K562 (cell line): ENCODE results near the gene C1orf216. TPM values are rescaled to one million over a fixed set of nuclear protein-coding genes. Genes with fewer than 3 reads are reported as not detected.

Experiments used
- CBX3 ChIP-seq, 2 experiments: IDR thresholded peaks; 1 replicate in 1 of 2; 2 replicates in 1 of 2; pipeline ENCODE4 v1.6.1; 2012; ENCODE audit warnings: inconsistent platforms in 2 of 2, low read length in 2 of 2, borderline replicate concordance in 1 of 2, control low read depth in 1 of 2
- GTF2E2 ChIP-seq: fragments of 200-800 bp; sonication (Bioruptor generic); IDR thresholded peaks from 2 replicates; pipeline ENCODE4 v1.6.1; 2016; ENCODE audit warnings: missing genetic modification characterization, missing compliant biosample characterization
- MAFG ChIP-seq: fragments of 450-650 bp; conservative IDR thresholded peaks from 2 replicates; pipeline ENCODE4 v1.6.1; 2016; ENCODE audit warnings: missing genetic modification characterization, missing compliant biosample characterization
- MNT ChIP-seq, 2 experiments: fragments of 450-650 bp; conservative IDR thresholded peaks; 2 replicates each; pipeline ENCODE4 v1.6.1; 2017; ENCODE audit warnings: mild to moderate bottlenecking in 2 of 2, moderate library complexity in 2 of 2
- RAD21 ChIP-seq, 2 experiments: fragments of 250-450 bp in 1 of 2; fragments of 450-650 bp in 1 of 2; sonication (Bioruptor Pico) in 1 of 2; formaldehyde crosslinking in 1 of 2; IDR thresholded peaks in 1 of 2; conservative IDR thresholded peaks in 1 of 2; 2 replicates each; pipeline versions ENCODE4 v1.4.0 to v1.8.0; 2020 to 2022; ENCODE audit warnings: mild to moderate bottlenecking in 2 of 2, moderate library complexity in 1 of 2
- STAG1 ChIP-seq: sonication (generic); formaldehyde crosslinking; IDR thresholded peaks from 2 replicates; pipeline ENCODE4 v1.5.0; 2020; ENCODE audit warnings: missing genetic modification reagents, borderline replicate concordance
- SUPT5H ChIP-seq: fragments of 450-650 bp; IDR thresholded peaks from 2 replicates; pipeline ENCODE4 v1.6.1; 2016
- ZBTB40 ChIP-seq, 2 experiments: fragments of 450-650 bp in 1 of 2; sonication (generic) in 1 of 2; formaldehyde crosslinking in 1 of 2; IDR thresholded peaks; 2 replicates each; pipeline versions ENCODE4 v1.7.1 to v1.9.0; 2016 to 2022; ENCODE audit warnings: inconsistent platforms in 1 of 2, mild to moderate bottlenecking in 1 of 2, missing genetic modification reagents in 1 of 2
- ZBTB9 ChIP-seq: fragments of 450-650 bp; formaldehyde crosslinking; IDR thresholded peaks from 2 replicates; pipeline ENCODE4 v1.4.0; 2020; ENCODE audit warnings: mild to moderate bottlenecking, moderate library complexity
- ZC3H11A ChIP-seq: IDR thresholded peaks from 2 replicates; pipeline ENCODE4 v1.6.1; 2012; ENCODE audit warnings: low read depth, low read length, improper control_type of control experiment
- ZNF316 ChIP-seq: fragments of 450-650 bp; IDR thresholded peaks from 2 replicates; pipeline ENCODE4 v1.6.1; 2016
- ZNF778 ChIP-seq: fragments of 450-650 bp; formaldehyde crosslinking; IDR thresholded peaks from 2 replicates; pipeline ENCODE4 v1.4.0; 2020; ENCODE audit warnings: mild to moderate bottlenecking, moderate library complexity
- ZNF780A ChIP-seq: fragments of 250-450 bp; sonication (Bioruptor Pico); IDR thresholded peaks from 2 replicates; pipeline ENCODE4 v1.5.0; 2021; ENCODE audit warnings: mild to moderate bottlenecking
- polyA plus RNA-seq, 8 experiments: library from polyadenylated mRNA; depleted of rRNA in 4 of 8; stranded (reverse) in 5 of 8; unstranded in 3 of 8; fragments of >200 nt; fragmentation: Nextera tagmentation in 2 of 8; fragmentation: Illumina TruSeq in 1 of 8; extraction: Ambion mirVana in 2 of 8; extraction: Trizol in 1 of 8; gene quantifications; 2 replicates each; pipeline versions ENCODE4 v1.2.1 to v1.2.3, GENCODE V29; 2011 to 2014; ENCODE audit warnings: inconsistent platforms in 1 of 8, missing spikeins in 1 of 8
- total RNA-seq, 7 experiments: library from RNA; depleted of rRNA in 6 of 7; stranded (reverse); fragments of >200 nt in 6 of 7; fragmentation: Illumina TruSeq in 2 of 7; extraction: Trizol in 2 of 7; gene quantifications; 2 replicates each; pipeline versions ENCODE4 v1.2.1 to v1.2.3, GENCODE V29; 2011 to 2021; ENCODE audit warnings: low replicate concordance in 1 of 7

The C1orf216 gene
- total and polyA plus RNA-seq, 9 of the 15 experiments (the other 6 are each of a cell fraction or from before 2014, with no cell fraction given), result 3.4 to 25.1 (median 15.0) TPM

GRCh38 chr1:35718492-35719336 is at the start of gene C1orf216 (continued):
- TF ChIP-seq ZBTB9 (no peak; the same call in 1 of the 2 replicates), MAFG (peak; percentile 66), ZNF316 (peak; percentile 84), SUPT5H (peak; percentile 63; the same call in 1 of the 2 replicates), MNT (conservative IDR thresholded peaks at IDR 0.05) (peak; percentile 76 to 92), CBX3 (IDR thresholded peaks at IDR 0.05; ENCODE audit: borderline replicate concordance in 1 of 2, low read length in 2 of 2) (peak in 1 of 2 experiments; percentile 34; a peak in 1 of 3 replicates), GTF2E2 (tag) (peak; percentile 64; the same call in 1 of the 2 replicates), STAG1 (CRISPR knock-in tag) (0 out of 2 replicates have a peak, but pooled peaks have one; percentile 19), ZNF780A (CRISPR knock-in tag) (no peak), ZNF778 (CRISPR knock-in tag) (no peak), RAD21 (CRISPR knock-in tag; conservative IDR thresholded peaks at IDR 0.05 in 1 of 2, IDR thresholded peaks at IDR 0.05 in 1 of 2) (no peak), ZBTB40 (IDR thresholded peaks at IDR 0.05) (peak; percentile 69), ZBTB40 (CRISPR knock-in tag; IDR thresholded peaks at IDR 0.05) (no peak), ZC3H11A (no peak)
